Measurements from ENCODE around the gene UBTD1. TPM values are rescaled to one million over a fixed set of nuclear protein-coding genes. Genes with fewer than 3 reads are reported as not detected.
A peak's percentile ranks its signal among the peaks of the same experiment; 100 is the strongest.

Gene UBTD1
- total RNA-seq, 1 donor from 2014 or later: 1.1 TPM

DNA sequence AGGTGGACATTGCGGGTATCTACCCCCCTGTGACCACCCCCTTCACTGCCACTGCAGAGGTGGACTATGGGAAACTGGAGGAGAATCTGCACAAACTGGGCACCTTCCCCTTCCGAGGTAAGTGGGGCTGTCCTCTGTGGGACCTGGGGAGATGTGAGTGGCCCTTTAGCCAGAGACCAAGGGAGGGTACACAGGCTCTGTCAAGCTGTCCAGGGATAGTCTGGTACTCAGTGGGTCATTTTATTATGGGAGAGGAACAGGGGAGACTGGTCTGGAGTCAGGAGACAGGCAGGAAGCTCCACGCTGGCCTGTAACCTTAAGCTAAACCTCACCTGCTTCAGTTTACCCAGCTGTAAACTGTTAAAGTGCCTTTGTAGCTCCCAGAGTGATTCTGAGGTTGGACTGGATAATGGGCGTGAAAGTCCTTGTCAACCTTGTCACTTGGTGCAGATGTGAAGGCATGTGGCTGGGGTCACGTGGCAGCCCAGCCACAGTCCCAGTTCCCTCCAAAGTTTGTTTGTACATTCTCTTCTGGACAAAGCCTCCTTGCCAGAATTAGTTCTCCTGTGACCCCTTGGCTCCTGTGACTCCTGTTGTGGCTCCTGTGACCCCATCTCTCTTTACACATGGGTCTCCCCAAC, 86.2 kb downstream of the UBTD1 start:
- no peak for DNase-seq

- no peak for DNase-seq
Measured at GRCh38 chr10:97585439-97585811, 86.7 kb downstream of the UBTD1 start.

DNA sequence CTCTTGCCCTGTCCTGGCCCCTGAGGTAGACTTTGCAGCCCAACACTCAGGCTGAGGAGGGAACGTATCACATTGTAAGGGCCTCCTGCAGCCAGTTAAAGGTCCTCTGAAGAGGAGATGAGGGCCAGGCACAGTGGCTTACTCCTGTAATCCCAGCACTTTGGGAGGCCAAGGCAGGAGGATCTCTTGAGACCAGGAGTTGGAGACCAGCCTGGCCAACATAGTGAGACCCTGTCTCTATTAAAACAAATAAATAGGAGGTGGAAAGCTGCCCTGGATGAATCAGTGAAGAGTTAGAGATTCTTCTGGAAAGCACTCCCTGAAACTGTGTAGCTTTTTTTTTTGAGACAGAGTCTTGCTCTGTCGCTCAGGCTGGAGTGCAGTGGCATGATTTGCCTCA, 88.5 kb downstream of the UBTD1 start:
- no peak for DNase-seq

GRCh38 chr10:97589479-97589878, 90.8 kb downstream of the UBTD1 start, which contains the start of gene C10orf62:
C10orf62 (plus strand) TSS chr10:97589721; CDS start chr10:97589898, 177 bp downstream.
- DNase-seq: no peak

GRCh38 chr10:97590082-97590747, 91.5 kb downstream of the UBTD1 start:
- no peak for DNase-seq

DNA sequence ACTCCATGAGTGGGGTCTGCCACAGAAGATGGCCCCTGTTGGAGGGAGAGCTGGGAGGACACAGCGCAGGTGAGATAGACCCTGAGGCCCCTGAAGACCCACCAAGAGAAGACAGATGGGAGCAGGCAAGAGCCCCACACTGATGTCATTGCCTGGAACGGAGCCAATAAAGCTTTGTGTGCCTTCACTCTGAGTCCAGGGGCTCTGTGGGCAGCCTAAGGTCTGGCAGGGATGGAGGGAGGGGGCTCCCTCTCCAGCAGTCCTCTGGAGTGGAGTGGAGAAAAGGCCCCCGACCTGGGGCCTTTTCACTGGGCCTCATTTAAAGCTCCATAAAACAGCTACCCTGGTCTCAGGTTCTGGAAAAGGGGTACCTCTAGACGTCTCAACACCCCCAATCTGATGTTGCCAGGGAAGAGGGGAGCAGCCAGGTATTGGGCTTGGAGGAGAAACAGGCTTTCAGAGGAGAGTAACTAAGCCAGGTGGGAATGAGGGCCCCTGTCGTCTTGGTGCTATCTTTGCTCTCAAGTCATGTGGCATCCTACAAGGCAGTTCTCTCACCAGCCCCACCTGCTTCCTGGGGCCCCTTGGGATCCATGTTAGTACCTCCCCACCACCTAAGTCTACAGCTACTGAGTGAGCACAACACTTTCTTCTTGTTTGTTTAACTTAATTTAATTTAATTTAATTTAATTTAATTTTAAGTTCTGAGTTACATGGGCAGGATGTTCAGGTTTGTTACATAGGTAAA, 92.2 kb downstream of the UBTD1 start:
- no peak for DNase-seq

DNA sequence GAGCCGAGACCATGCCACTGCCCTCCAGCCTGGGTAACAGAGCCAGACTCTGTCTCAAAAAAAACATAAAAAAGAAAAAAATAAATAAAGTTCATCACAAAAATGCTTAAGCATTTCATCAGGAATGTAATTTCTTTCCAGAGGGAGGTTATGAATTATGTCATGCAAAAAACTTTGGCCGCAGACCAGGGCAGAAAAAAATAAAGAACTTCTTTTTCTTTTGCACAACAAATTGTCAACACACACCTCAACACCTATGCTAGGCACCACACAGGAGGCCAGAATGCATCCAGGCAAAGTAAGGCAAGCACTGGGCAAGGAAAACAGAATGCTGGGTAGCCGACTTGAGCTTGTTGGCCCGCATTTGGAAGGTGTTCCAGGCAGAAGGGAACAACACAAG, 94.7 kb downstream of the UBTD1 start:
- no peak for DNase-seq

DNA sequence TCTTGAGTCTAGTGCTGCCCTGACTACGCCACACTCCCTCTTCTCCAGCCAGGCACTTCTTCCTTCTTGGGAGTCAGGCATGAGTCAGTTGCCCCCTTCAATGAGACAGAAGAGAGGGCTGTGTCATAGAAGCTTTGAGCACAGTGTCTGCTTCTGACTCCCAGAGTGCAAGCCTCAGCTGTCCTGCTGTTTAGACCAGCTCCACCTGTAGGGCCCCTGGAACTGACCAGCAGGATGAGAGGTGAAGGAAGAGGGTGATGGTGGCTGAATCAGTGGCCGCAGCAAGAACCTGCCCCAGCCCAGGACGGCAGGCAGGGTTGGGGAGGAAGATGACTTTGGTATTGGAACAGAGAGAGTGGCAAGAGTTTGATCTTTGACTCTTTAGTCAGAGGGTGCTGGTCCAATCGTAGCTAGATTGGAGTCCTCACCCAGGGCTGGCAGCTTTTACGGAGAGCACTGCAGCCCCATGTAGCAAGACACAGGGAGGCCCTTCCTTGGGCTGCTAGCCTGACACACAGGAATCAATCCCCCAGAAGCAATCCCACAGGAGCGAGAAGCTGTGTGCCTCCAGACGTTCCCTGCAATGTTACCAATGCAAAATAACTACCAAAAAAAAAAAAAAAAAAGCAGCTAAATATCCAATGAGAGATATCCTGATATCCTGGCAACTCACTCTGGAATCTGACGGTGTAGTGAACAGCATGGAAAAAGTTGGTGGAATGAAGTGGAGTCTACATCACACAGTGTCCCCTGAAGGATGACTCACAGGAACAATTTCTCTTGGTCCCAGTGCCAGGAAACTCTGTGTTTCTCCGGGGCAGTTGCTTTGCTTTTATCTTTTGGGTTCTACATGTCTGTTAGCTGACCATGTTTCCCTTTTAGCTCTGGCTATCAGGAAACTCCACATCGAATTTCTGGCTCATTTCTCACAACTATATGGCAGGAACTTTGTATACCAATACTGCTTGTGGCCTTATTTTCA, 97.7 kb downstream of the UBTD1 start:
- DNase-seq: peak; percentile 31

DNA sequence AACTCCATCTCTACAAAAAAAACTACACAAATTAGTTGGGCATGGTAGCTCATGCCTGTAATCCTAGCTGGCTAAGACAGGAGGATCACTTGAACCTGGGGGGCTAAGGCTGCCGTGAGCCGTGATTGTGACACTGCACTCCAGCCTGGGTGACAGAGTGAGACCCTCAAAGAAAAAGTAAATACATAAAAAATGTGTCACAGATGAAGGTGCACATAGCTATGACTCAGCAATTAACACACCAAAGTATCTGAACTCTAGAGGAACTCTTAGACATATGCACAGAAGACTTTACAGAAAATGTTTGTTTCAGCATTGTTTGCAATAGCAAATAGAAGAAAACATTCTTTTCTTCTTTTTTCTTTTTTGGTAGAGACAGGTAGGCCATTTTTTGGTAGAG, 99.1 kb downstream of the UBTD1 start:
- no peak for DNase-seq

DNA sequence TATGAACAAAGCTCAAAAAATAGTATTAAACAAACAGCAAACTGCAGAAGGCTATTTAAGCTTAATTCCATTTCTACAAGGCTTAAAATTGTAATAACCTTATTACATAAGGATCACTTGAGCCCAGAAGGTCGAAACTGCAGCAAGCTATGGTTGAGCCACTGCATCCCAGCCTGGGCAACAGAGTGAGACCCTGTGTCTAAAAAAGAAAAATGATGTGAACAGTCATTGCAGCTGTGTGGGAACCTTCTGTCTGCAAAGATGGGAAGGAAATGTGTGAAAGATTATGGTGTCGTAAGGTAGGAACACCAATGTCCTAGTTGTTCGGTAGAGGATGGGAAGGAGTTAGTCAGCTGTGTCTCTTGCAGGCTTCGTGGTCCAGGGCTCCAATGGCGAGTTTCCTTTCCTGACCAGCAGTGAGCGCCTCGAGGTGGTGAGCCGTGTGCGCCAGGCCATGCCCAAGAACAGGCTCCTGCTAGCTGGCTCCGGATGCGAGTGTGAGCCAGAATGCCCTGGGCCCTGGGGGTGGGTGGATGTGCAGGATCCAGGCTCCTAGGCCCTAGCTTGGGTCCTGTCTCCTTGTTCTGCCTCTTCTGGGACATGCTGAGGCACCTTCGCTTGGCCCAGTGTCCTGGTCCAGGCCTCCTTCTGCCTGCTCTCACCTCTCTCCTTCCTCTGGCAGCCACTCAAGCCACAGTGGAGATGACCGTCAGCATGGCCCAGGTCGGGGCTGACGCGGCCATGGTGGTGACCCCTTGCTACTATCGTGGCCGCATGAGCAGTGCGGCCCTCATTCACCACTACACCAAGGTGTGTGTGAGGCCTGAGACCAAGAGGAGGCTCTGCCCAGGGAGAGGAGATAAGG, 99.9 kb downstream of the UBTD1 start:
- no peak for DNase-seq

DNA sequence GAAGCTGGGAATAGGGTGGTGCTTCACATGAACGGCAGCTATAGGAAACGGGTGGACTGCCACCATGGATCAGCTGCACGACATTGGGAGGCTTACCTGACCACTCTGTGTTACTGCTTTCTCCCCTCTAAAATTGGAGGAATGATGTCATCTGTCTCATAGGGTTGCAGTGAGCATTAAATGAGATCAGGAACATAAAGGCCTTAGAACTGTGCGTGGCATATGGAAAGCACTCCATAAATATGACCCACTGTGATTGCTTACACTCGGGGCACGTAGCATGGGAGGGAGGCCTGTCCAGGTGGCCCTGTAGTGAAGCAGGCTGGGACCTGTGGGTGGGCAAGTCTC, 100.5 kb downstream of the UBTD1 start:
- no peak for DNase-seq

GRCh38 chr10:97600616-97601015, 101.9 kb downstream of the UBTD1 start:
- DNase-seq: no peak

DNA sequence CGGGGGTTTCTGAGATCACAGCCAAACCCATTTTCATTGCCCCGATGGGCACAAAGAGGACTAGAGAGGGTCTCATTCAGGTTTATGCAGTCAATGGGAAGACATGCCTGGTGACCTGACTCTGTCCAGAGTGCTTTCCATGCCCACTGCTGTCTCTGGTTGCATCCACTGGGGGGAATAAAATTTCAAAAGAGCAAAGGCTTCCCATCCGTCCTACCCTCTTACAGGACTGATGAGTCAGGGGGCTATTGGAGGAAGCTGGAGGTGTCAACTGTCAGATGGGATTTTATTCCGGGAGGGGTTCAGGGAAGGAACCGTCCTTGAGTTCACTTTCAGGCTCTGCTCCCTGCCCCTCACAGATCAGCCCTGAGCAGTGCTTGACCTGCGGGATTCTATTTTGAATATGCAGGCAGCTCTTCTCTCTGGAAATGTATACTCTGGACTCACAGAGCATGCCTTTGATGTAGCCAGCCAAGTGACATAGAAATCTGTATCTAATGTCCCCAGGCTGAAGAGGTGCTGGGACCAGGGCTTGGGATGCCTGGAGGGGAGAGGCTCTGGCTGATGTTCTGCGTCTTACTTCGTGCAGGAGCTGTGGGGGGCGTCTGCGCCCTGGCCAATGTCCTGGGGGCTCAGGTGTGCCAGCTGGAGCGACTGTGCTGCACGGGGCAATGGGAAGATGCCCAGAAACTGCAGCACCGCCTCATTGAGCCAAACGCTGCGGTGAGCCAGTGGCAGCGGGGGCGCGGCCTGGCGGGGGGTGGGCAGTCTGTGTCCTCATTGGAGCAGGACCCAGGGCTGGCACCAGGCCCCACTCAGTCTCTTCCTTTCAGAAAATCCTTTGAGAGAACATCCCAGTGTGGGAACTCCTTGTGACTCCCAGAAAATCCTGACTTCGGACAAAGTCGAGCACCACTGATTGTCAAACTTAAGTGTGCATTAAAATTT, 102.8 kb downstream of the UBTD1 start:
- no peak for DNase-seq

- no peak for DNase-seq
Measured at GRCh38 chr10:97607095-97607636, 108.4 kb downstream of the UBTD1 start.

DNA sequence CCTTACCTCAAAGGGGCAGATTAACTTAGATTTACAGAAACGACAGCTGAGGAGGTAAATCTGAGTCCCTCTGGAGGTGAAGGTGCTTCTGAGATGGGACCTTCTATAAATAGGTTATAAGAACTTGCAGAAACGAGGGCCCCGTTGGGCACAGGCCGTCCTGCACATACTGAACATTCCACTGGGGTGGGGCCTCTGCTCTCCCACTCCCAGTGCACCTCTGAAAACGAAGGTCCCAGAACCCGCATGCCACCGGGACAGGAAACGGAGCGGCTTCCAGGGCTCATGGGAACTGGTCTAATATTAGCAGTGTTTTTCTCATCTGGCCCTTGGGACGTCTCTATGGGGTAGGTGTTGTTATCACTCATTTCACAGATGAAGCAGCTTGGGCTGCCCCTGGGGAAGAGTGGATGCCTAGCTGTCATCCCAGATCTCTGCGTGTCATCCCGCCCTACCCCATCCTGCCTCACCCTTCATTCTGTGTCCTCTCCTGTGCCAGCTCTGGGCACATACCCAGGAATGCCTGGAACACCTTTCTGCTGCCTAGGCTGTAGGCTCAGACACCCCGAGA, 110.4 kb downstream of the UBTD1 start:
- DNase-seq: no peak

GRCh38 chr10:97611473-97611872, 112.7 kb downstream of the UBTD1 start:
- DNase-seq: no peak

- DNase-seq: no peak
Measured at GRCh38 chr10:97612386-97612785, 113.7 kb downstream of the UBTD1 start.

DNA sequence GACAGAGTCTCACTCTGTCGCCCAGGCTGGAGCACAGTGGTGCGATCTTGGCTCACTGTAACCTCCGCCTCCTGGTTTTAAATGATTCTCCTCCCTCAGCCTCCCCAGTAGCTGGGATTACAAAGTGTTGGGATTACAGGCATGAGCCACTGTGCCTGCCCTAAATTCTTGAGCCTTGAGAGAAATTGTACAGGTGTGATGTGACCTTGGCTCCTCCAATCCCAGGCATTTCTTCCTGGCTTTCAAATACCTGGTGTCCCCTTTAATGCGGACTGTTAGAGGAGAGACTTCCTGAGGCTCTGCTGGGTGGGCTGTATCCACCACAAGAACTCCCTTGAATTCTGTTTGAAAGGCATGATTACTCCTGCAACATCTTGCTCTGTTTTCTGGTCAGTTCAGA, 119.6 kb downstream of the UBTD1 start:
- DNase-seq: no peak

DNA sequence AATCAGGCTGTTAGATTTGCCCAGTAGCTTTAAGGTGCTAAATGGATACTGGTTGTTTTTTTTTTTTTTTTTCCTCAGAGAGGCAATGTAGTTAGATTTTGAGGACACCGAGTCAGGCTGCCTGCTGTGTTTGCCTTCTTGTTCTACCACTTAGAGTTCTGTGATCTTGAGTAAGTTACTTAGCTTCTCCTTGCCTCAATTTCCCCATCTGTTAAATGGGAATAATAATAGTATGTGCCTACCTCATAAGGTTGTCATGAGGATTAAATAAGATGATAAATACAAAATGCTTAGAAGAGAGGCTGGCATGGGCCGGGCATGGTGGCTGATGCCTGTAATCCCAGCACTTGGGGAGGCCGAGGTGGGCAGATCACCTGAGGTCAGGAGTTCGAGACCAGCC, 120.0 kb downstream of the UBTD1 start:
- DNase-seq: no peak
